Sigmoid colon (tissue), 7 donors: ENCODE measurements around the gene PUM1. TPM values are rescaled to one million over a fixed set of nuclear protein-coding genes. Genes with fewer than 3 reads are reported as not detected.
"Not testable (repeated sequence)": the region's sequence is repeated elsewhere in the genome, so short reads cannot be mapped to it uniquely, and the experiment has no call there.

Source experiments
- DNase-seq: peaks from one replicate; pipeline ENCODE4 v3.0.0-alpha.2; 2019
- H3K27ac ChIP-seq, 4 donors: fragments of 200-600 bp; sonication (generic); one replicate each; pipeline ENCODE4 v1.5.1; 2016 to 2019; ENCODE audit warnings: mild to moderate bottlenecking in 1 of 4
- H3K27me3 ChIP-seq, 3 donors: fragments of 200-600 bp; sonication (generic); one replicate each; pipeline ENCODE4 v1.5.1; 2019; ENCODE audit warnings: mild to moderate bottlenecking in 1 of 3
- H3K36me3 ChIP-seq, 4 donors: fragments of 200-600 bp; sonication (generic); one replicate each; pipeline ENCODE4 v1.5.1; 2016 to 2019
- H3K4me1 ChIP-seq, 4 donors: fragments of 200-600 bp; sonication (generic); one replicate each; pipeline ENCODE4 v1.5.1; 2017 to 2019
- H3K4me3 ChIP-seq, 4 donors: fragments of 200-600 bp; sonication (generic); one replicate each; pipeline ENCODE4 v1.5.1; 2017 to 2019; ENCODE audit warnings: mild to moderate bottlenecking in 2 of 4, moderate library complexity in 1 of 4
- H3K9me3 ChIP-seq, 4 donors: fragments of 200-600 bp in 3 of 4; sonication (generic) in 3 of 4; one replicate each; pipeline versions ENCODE4 v1.5.1 to v1.6.1; 2013 to 2019
- CTCF ChIP-seq, 4 experiments: fragments of 450-650 bp in 3 of 4; fragments of 200-600 bp in 1 of 4; IDR thresholded peaks; one replicate each; pipeline ENCODE4 v1.5.1; 2016 to 2019; ENCODE audit warnings: antibody characterized with exemption in 4 of 4, mild to moderate bottlenecking in 3 of 4, moderate library complexity in 2 of 4
- EP300 ChIP-seq, 4 donors: sonication (generic); formaldehyde crosslinking; IDR thresholded peaks; one replicate each; pipeline ENCODE4 v1.6.1; 2017; ENCODE audit warnings: antibody characterized with exemption in 4 of 4
- POLR2A ChIP-seq, 2 donors: fragments of 450-650 bp; IDR thresholded peaks; one replicate each; pipeline ENCODE4 v1.6.1; 2016; ENCODE audit warnings: antibody characterized with exemption in 2 of 2, mild to moderate bottlenecking in 2 of 2, moderate library complexity in 2 of 2
- POLR2AphosphoS5 ChIP-seq, 4 donors: sonication (generic); formaldehyde crosslinking; IDR thresholded peaks; one replicate each; pipeline ENCODE4 v1.6.1; 2017; ENCODE audit warnings: antibody characterized with exemption in 4 of 4
- WGBS, 2 donors: extraction: QIAGEN DNeasy Blood & Tissue Kit; methylation state at CpG; one replicate each; pipeline ENCODE4 v1.1.7; 2013; 5-methylcytosine and 5-hydroxymethylcytosine counted together
- intact Hi-C: fragments of 100-400 bp; cut with DNase I; formaldehyde crosslinking; loops from one replicate; pipeline ENCODE4 v1.15.1; 2023
- polyA plus RNA-seq, 3 donors: library from polyadenylated mRNA; stranded (reverse); fragments of 200-250 nt; gene quantifications; one replicate each; pipeline ENCODE4 v1.2.3, GENCODE V29; 2013
- total RNA-seq, 4 donors: library from RNA; depleted of rRNA; stranded (reverse); fragments of >200 nt; gene quantifications; one replicate each; pipeline ENCODE4 v1.1.0, GENCODE V29; 2016
- donor health status: healthy with polysubstance abuse.
- donor health status: Bipolar disorder and iron deficiency.
- donor health status: healthy.

PUM1 gene
- total and polyA plus RNA-seq, 7 donors: 16.9 to 89.5 (median 66.4) TPM

GRCh38 chr1:30936541-30937171 is 128.9 kb downstream of the PUM1 start:
- no peak for DNase-seq
- WGBS, 2 donors: 95 to 96% methylated on average over 20 of the region's 20 CpGs
- Histone ChIP-seq H3K9me3 (no peaks in the 10 kb centered on the region), H3K4me3 (no peak overlapping the region), H3K4me1 (peaks cover 0 to 5% (median 0%) of the 10 kb centered on the region in 4 donors), H3K27ac (no peak overlapping the region), H3K27me3 (no peaks in the 10 kb centered on the region), H3K36me3 (peaks cover 12 to 92% (median 38%) of the 10 kb centered on the region in 4 donors)
- intact Hi-C loops: no loop called here
- TF ChIP-seq POLR2AphosphoS5 (IDR thresholded peaks at IDR 0.05) (no peak), POLR2A (IDR thresholded peaks at IDR 0.05) (no peak), CTCF (IDR thresholded peaks at IDR 0.05) (no peak), EP300 (IDR thresholded peaks at IDR 0.05) (no peak)

DNA sequence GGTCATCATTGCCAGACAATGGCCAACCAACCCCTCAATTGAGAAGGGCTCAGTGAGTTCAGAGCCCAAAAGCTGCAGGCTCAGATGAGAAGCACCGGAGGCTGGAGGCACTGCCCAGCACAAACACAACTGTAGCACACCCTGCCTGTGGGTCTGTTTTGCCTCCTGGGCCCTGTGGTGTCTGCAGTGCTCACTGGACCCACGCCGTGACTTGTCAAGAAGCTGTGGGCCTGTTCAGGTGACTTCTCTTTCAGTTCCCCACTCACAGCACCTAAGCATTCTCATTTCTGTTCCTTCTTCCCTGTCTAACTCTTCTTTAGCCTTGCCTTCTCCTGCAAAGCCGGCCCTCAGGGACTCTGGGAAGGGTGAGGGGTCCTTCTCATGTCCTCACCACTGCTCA is 129.8 kb downstream of the PUM1 start:
- intact Hi-C loops, H3K4me1 ChIP-seq, H3K9me3 ChIP-seq, H3K4me3 ChIP-seq, H3K27ac ChIP-seq, H3K27me3 ChIP-seq, DNase-seq: not testable (repeated sequence)
- WGBS, 2 donors: no CpG with 5 or more reads among the region's 4 CpGs
- H3K36me3 ChIP-seq: peaks cover 12 to 85% (median 38%) of the 10 kb centered on the region in 4 donors

DNA sequence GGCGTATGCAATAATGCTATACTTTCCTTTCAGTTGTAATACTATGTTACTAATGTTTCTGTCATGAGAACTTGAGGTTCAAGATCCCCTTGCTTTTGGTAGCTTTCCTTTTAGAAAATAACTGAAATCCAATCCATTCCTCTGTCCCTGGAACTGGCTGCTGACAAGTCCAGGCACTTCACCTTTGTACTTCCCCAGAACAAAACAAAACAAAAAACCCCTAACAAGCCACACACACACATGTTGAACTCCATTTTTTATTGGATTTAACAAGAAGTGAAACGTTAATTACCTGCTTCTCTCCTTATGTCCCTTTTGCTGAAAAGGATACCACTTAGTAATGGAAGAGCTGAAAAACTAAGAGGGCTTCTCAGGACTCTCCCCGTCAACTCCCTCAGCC is 130.9 kb downstream of the PUM1 start:
- Histone ChIP-seq H3K9me3 (no peaks in the 10 kb centered on the region), H3K36me3 (peaks cover 4 to 75% (median 34%) of the 10 kb centered on the region in 4 donors), H3K4me1 (peaks cover 0 to 8% (median under 1%) of the 10 kb centered on the region in 4 donors), H3K27me3 (no peaks in the 10 kb centered on the region), H3K4me3 (no peak overlapping the region), H3K27ac (no peak overlapping the region)
- intact Hi-C loops: no loop called here
- TF ChIP-seq CTCF (IDR thresholded peaks at IDR 0.05): no peak
- no peak for TF ChIP-seq EP300 (IDR thresholded peaks at IDR 0.05)
- no peak for TF ChIP-seq POLR2AphosphoS5 (IDR thresholded peaks at IDR 0.05)
- no peak for TF ChIP-seq POLR2A (IDR thresholded peaks at IDR 0.05)
- no peak for DNase-seq
- WGBS, 2 donors: 67 to 84% methylated on average over 3 of the region's 3 CpGs

DNA sequence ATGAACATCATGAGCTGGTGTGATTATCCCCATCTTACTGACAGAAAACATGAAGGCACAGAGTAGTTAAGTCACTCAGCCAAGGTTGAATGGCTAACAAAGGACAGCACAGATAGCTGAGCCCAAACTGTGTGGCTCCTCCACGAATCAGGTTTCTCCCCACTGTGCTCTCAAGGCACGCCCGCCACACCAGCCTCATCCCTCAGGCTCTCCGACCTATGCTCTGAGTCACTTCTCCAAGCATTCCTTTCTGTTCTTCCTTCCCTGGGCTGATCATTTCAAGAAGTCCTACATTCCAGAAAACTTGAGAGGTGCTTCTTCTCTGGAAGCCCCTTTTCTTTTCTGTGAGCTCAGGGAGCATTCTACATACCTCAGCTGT is 131.7 kb downstream of the PUM1 start:
- no peak overlapping the region for H3K4me3 ChIP-seq
- peaks cover 4 to 68% (median 29%) of the 10 kb centered on the region in 4 donors for H3K36me3 ChIP-seq
- H3K4me1 ChIP-seq: peaks cover 0 to 15% (median 4%) of the 10 kb centered on the region in 4 donors
- DNase-seq: no peak
- TF ChIP-seq EP300 (IDR thresholded peaks at IDR 0.05) (no peak), POLR2A (IDR thresholded peaks at IDR 0.05) (no peak), POLR2AphosphoS5 (IDR thresholded peaks at IDR 0.05) (no peak), CTCF (IDR thresholded peaks at IDR 0.05) (no peak)
- no peak overlapping the region for H3K27ac ChIP-seq
- intact Hi-C loops: no loop called here
- H3K27me3 ChIP-seq: no peaks in the 10 kb centered on the region
- 79 to 87% methylated on average over 4 of the region's 4 CpGs for WGBS, 2 donors
- no peaks in the 10 kb centered on the region for H3K9me3 ChIP-seq

DNA sequence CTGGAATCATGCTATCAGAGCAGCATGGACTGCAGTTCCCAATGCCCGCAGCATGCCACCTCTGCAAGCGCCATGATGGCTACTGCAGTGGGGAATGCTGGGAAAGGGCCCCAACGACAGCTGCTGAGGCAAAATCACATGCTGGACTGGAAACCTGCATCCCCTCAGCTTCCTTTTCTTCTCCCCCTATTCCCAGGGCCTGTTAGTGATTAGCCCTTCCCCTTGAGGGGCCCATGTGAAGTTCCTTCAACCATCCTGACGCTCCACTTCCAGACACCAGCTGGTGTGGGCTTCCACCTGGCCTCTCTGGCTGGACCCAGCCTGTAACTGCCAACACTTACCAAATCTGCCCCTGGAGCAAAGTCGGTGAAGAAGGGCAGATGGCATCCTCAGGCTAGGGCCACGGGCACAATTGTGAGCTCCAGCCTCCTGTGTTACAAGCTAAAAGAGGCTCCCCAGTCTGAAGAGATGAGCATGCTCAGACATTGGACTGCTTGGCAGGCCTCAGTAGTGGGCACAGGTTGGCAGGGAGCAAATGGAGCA is 134.8 kb downstream of the PUM1 start:
- 76% methylated on average over 6 of the region's 6 CpGs for WGBS, 2 donors
- no peak for DNase-seq
- Histone ChIP-seq H3K9me3 (no peaks in the 10 kb centered on the region), H3K4me3 (no peak overlapping the region), H3K27me3 (no peaks in the 10 kb centered on the region), H3K4me1 (peaks cover 0 to 20% (median 6%) of the 10 kb centered on the region in 4 donors), H3K27ac (no peak overlapping the region), H3K36me3 (peaks cover 4 to 40% (median 15%) of the 10 kb centered on the region in 4 donors)
- TF ChIP-seq POLR2AphosphoS5 (IDR thresholded peaks at IDR 0.05) (peak in 1 of 4 donors; percentile 3), CTCF (IDR thresholded peaks at IDR 0.05) (no peak)
- intact Hi-C loops: no loop called here
